OCI-LY7 (cell line): Measurements from ENCODE around the gene RNU6-7.

ENCODE experiments used
- CTCF ChIP-seq: fragments of 200-600 bp; sonication (generic); conservative IDR thresholded peaks from 2 replicates; pipeline ENCODE4 v1.5.1; 2014; ENCODE audit warnings: mild to moderate bottlenecking, antibody characterized with exemption, low read length, moderate library complexity, mixed read lengths
- EZH2phosphoT487 ChIP-seq: fragments of 200-600 bp; sonication (generic); IDR thresholded peaks from 2 replicates; pipeline ENCODE4 v1.6.1; 2018; ENCODE audit warnings: low read depth, borderline replicate concordance, mild to moderate bottlenecking, mixed run types, antibody characterized with exemption, low read length, moderate library complexity, mixed read lengths

- TF ChIP-seq CTCF (no peak), EZH2phosphoT487 (no peak)
Measured at GRCh38 chr14:32211068-32211404, 9.2 kb downstream of the RNU6-7 start.
